Measurements from ENCODE around the gene USP6NL. TPM values are rescaled to one million over a fixed set of nuclear protein-coding genes. Genes with fewer than 3 reads are reported as not detected.

The USP6NL gene
- total RNA-seq, 4 donors from 2014 or later = 10.4 to 14.9 (median 13.2) TPM

GRCh38 chr10:11581213-11581612, 30.2 kb downstream of the USP6NL start:
- H3K27me3 ChIP-seq = no peaks in the 10 kb centered on the region
- H3K27ac ChIP-seq (replicated peaks in 1 of 4) = no peak overlapping the region
- no peak for DNase-seq (ENCODE audit: extremely low spot score)
- peaks cover 0 to 7% (median 5%) of the 10 kb centered on the region in 4 donors for H3K4me1 ChIP-seq
- H3K36me3 ChIP-seq = no peaks in the 10 kb centered on the region
- intact Hi-C loops (cut with DNase I) = no loop called here
- no peaks in the 10 kb centered on the region for H3K9me3 ChIP-seq
- H3K4me3 ChIP-seq = no peak overlapping the region
- TF ChIP-seq EP300 (IDR thresholded peaks at IDR 0.05) = no peak
- no peak for TF ChIP-seq POLR2AphosphoS5 (IDR thresholded peaks at IDR 0.05)
- no peak for TF ChIP-seq POLR2A (IDR thresholded peaks at IDR 0.05; ENCODE audit: low read depth)
- TF ChIP-seq CTCF (IDR thresholded peaks at IDR 0.05) = no peak
- 47% methylated on average over 2 of the region's 2 CpGs for WGBS

GRCh38 chr10:11579885-11580284, 31.6 kb downstream of the USP6NL start:
- H3K4me3 ChIP-seq = no peak overlapping the region
- TF ChIP-seq CTCF (IDR thresholded peaks at IDR 0.05) (no peak), POLR2A (IDR thresholded peaks at IDR 0.05; ENCODE audit: low read depth) (no peak), POLR2AphosphoS5 (IDR thresholded peaks at IDR 0.05) (no peak), EP300 (IDR thresholded peaks at IDR 0.05) (no peak)
- WGBS = 77% methylated on average over 6 of the region's 6 CpGs
- no peaks in the 10 kb centered on the region for H3K36me3 ChIP-seq
- H3K4me1 ChIP-seq = peaks cover 0 to 19% (median 13%) of the 10 kb centered on the region in 4 donors
- no peak for DNase-seq (ENCODE audit: extremely low spot score)
- intact Hi-C loops (cut with DNase I) = no loop called here
- no peaks in the 10 kb centered on the region for H3K27me3 ChIP-seq
- no peaks in the 10 kb centered on the region for H3K9me3 ChIP-seq
- H3K27ac ChIP-seq (replicated peaks in 1 of 4) = no peak overlapping the region

- Histone ChIP-seq H3K27me3 (no peaks in the 10 kb centered on the region), H3K4me3 (no peak overlapping the region), H3K4me1 (peaks cover 0 to 29% (median 21%) of the 10 kb centered on the region in 4 donors), H3K36me3 (no peaks in the 10 kb centered on the region), H3K27ac (replicated peaks in 1 of 4) (no peak overlapping the region), H3K9me3 (no peaks in the 10 kb centered on the region)
- intact Hi-C loops (cut with DNase I) = no loop called here
- TF ChIP-seq POLR2A (IDR thresholded peaks at IDR 0.05; ENCODE audit: low read depth) (no peak), POLR2AphosphoS5 (IDR thresholded peaks at IDR 0.05) (no peak), EP300 (IDR thresholded peaks at IDR 0.05) (no peak), CTCF (IDR thresholded peaks at IDR 0.05) (no peak)
- WGBS = 83% methylated on average over 2 of the region's 2 CpGs
- no peak for DNase-seq (ENCODE audit: extremely low spot score)
These were observed 32.6 kb downstream of the USP6NL start for GRCh38 chr10:11578802-11579255.

GRCh38 chr10:11576092-11576809, 35.2 kb downstream of the USP6NL start:
- Histone ChIP-seq H3K27me3 (no peaks in the 10 kb centered on the region), H3K27ac (replicated peaks in 1 of 4) (no peak overlapping the region), H3K4me1 (peaks cover 0 to 30% (median 27%) of the 10 kb centered on the region in 4 donors), H3K36me3 (no peaks in the 10 kb centered on the region), H3K4me3 (no peak overlapping the region), H3K9me3 (no peaks in the 10 kb centered on the region)
- no peak for DNase-seq (ENCODE audit: extremely low spot score)
- 88% methylated on average over 6 of the region's 6 CpGs for WGBS
- TF ChIP-seq EP300 (IDR thresholded peaks at IDR 0.05) = no peak
- no peak for TF ChIP-seq POLR2A (IDR thresholded peaks at IDR 0.05; ENCODE audit: low read depth)
- no peak for TF ChIP-seq CTCF (IDR thresholded peaks at IDR 0.05)
- no peak for TF ChIP-seq POLR2AphosphoS5 (IDR thresholded peaks at IDR 0.05)
- intact Hi-C loops (cut with DNase I) = no loop called here

Measured in esophagus muscularis mucosa (tissue), 4 donors.